A673 (cell line): ENCODE data around the gene NEUROD2. TPM values are rescaled to one million over a fixed set of nuclear protein-coding genes. Genes with fewer than 3 reads are reported as not detected.

Experiments used
- BruUV-seq: library from RNA; stranded (reverse); fragments of 400-500 nt; replicated peaks from 2 replicates; lab custom pipeline; 2021; lab: Mats Ljungman, UMichigan
- CTCF ChIA-PET: fragments of 300-600 bp; sonication (Branson Sonifier 250); formaldehyde crosslinking; loops from one replicate; lab custom pipeline; 2022; ENCODE audit warnings: antibody characterized with exemption; lab: Charles Lee
- POLR2A ChIA-PET: fragments of 300-600 bp; sonication (Branson Sonifier 250); formaldehyde crosslinking; loops from one replicate; lab custom pipeline; 2022; ENCODE audit warnings: antibody characterized with exemption; ENCODE audit not compliant: low non-redundant PET; lab: Charles Lee
- DNase-seq: peaks from one replicate; pipeline ENCODE4 v3.0.0-alpha.2; 2015; ENCODE audit warnings: low spot score
- H3K27ac ChIP-seq: fragments of 200-600 bp; sonication (generic); 2 replicates; pipeline ENCODE4 v1.5.1; 2016; ENCODE audit warnings: mixed run types, low read depth, mild to moderate bottlenecking, mixed read lengths, antibody characterized with exemption, low read length; ENCODE audit not compliant: poor library complexity, severe bottlenecking
- H3K27me3 ChIP-seq: fragments of 200-600 bp; sonication (generic); replicated peaks from 2 replicates; pipeline ENCODE4 v1.6.1; 2017; ENCODE audit warnings: mixed run types, low read depth, mild to moderate bottlenecking, mixed read lengths, antibody characterized with exemption, low read length; ENCODE audit not compliant: insufficient read depth, poor library complexity
- H3K36me3 ChIP-seq: fragments of 200-600 bp; sonication (generic); 2 replicates; pipeline ENCODE4 v1.6.1; 2016; ENCODE audit warnings: mixed run types, mild to moderate bottlenecking, mixed read lengths, antibody characterized with exemption, low read length; ENCODE audit not compliant: insufficient read depth, poor library complexity, severe bottlenecking
- H3K4me1 ChIP-seq: fragments of 200-600 bp; sonication (generic); 2 replicates; pipeline ENCODE4 v1.6.1; 2017; ENCODE audit warnings: mixed run types, mild to moderate bottlenecking, mixed read lengths, antibody characterized with exemption, low read length; ENCODE audit not compliant: insufficient read depth, poor library complexity, severe bottlenecking
- H3K4me3 ChIP-seq: fragments of 200-600 bp; sonication (generic); 2 replicates; pipeline ENCODE4 v1.5.1; 2016; ENCODE audit warnings: low read depth, mixed run types, mild to moderate bottlenecking, mixed read lengths, low read length; ENCODE audit not compliant: poor library complexity, severe bottlenecking
- H3K9me3 ChIP-seq: fragments of 200-600 bp; sonication (generic); 2 replicates; pipeline ENCODE4 v1.6.1; 2016; ENCODE audit warnings: mixed run types, low read depth, mild to moderate bottlenecking, mixed read lengths, antibody characterized with exemption, low read length; ENCODE audit not compliant: poor library complexity, severe bottlenecking
- CTCF ChIP-seq: fragments of 300-800, 200-600 bp; sonication (generic); conservative IDR thresholded peaks from 2 replicates; pipeline ENCODE4 v1.5.1; 2017; ENCODE audit warnings: low read depth, mild to moderate bottlenecking, antibody characterized with exemption, low read length, moderate library complexity, mixed read lengths
- EZH2 ChIP-seq: fragments of 200-600 bp; sonication (generic); IDR thresholded peaks from 2 replicates; pipeline ENCODE4 v1.6.1; 2017; ENCODE audit warnings: borderline replicate concordance, low read depth, mild to moderate bottlenecking, mixed read lengths, antibody characterized with exemption, low read length; ENCODE audit not compliant: poor library complexity, severe bottlenecking
- intact Hi-C: fragments of 100-400 bp; cut with micrococcal nuclease; formaldehyde crosslinking; loops from one replicate; pipeline ENCODE4 v1.10.0; 2022; ENCODE audit not compliant: unreplicated experiment
- total RNA-seq: library from RNA; stranded (reverse); gene quantifications from 2 replicates; pipeline ENCODE4 v1.2.3, GENCODE V29; 2021

NEUROD2 gene
- total RNA-seq, 1 experiment from 2014 or later: not detected

- no peak overlapping the region for H3K4me3 ChIP-seq
- POLR2A ChIA-PET: no interaction called here
- no peaks in the 10 kb centered on the region for H3K4me1 ChIP-seq
- CTCF ChIA-PET: no interaction called here
- H3K36me3 ChIP-seq: no peaks in the 10 kb centered on the region
- no peak overlapping the region for H3K27ac ChIP-seq
- no peaks in the 10 kb centered on the region for H3K9me3 ChIP-seq
- BruUV-seq: no TSS peak
- DNase-seq: no peak
- intact Hi-C loops: no loop called here
- no peak for TF ChIP-seq EZH2
- TF ChIP-seq CTCF: no peak
- H3K27me3 ChIP-seq: no peaks in the 10 kb centered on the region
These were observed 27.6 kb downstream of the NEUROD2 start for GRCh38 chr17:39580082-39580468.

- H3K4me1 ChIP-seq: no peaks in the 10 kb centered on the region
- no peak for DNase-seq
- POLR2A ChIA-PET: no interaction called here
- TF ChIP-seq CTCF (no peak), EZH2 (no peak)
- no peaks in the 10 kb centered on the region for H3K36me3 ChIP-seq
- no peaks in the 10 kb centered on the region for H3K9me3 ChIP-seq
- H3K4me3 ChIP-seq: no peak overlapping the region
- BruUV-seq: no TSS peak
- CTCF ChIA-PET: no interaction called here
- intact Hi-C loops: no loop called here
- no peaks in the 10 kb centered on the region for H3K27me3 ChIP-seq
- no peak overlapping the region for H3K27ac ChIP-seq
These were observed 28.2 kb downstream of the NEUROD2 start for GRCh38 chr17:39579318-39580081.

- no TSS peak for BruUV-seq
- intact Hi-C loops: no loop called here
- Histone ChIP-seq H3K4me1 (no peaks in the 10 kb centered on the region), H3K27me3 (no peaks in the 10 kb centered on the region), H3K4me3 (no peak overlapping the region), H3K9me3 (no peaks in the 10 kb centered on the region), H3K27ac (no peak overlapping the region), H3K36me3 (no peaks in the 10 kb centered on the region)
- ChIA-PET CTCF (no interaction called here), POLR2A (no interaction called here)
- TF ChIP-seq EZH2 (no peak), CTCF (no peak)
- no peak for DNase-seq
These were observed 29.4 kb downstream of the NEUROD2 start for GRCh38 chr17:39578272-39578671.
